Measurements from ENCODE around the gene BCAM. TPM values are rescaled to one million over a fixed set of nuclear protein-coding genes. Genes with fewer than 3 reads are reported as not detected.
"Not testable (repeated sequence)": the region's sequence is repeated elsewhere in the genome, so short reads cannot be mapped to it uniquely, and the experiment has no call there.

Gene BCAM
- 50.4 TPM for total RNA-seq

GRCh38 chr19:44808463-44809371, at the start of gene BCAM:
Gene BCAM, plus strand, starts transcription at chr19:44809103. Its CDS starts 22 bp downstream, at chr19:44809125.
- peak; percentile 37 for DNase-seq

- no peak for DNase-seq
These were observed 46.9 kb upstream of the BCAM start for GRCh38 chr19:44762038-44762437.

GRCh38 chr19:44765033-44765948, 43.6 kb upstream of the BCAM start:
- no peak for DNase-seq

GRCh38 chr19:44765949-44766335, 43.0 kb upstream of the BCAM start:
- DNase-seq, result no peak

- DNase-seq, result no peak
These were observed 41.4 kb upstream of the BCAM start for GRCh38 chr19:44767295-44768180.

GRCh38 chr19:44770550-44771257, 38.2 kb upstream of the BCAM start:
- peak; percentile 75 for DNase-seq

GRCh38 chr19:44772144-44772543, 36.8 kb upstream of the BCAM start:
- not testable (repeated sequence) for DNase-seq

- DNase-seq, result no peak
These were observed 35.9 kb upstream of the BCAM start for GRCh38 chr19:44772959-44773358.

- DNase-seq, result no peak
These were observed 33.1 kb upstream of the BCAM start for GRCh38 chr19:44775676-44776240.

GRCh38 chr19:44776402-44777096, 32.4 kb upstream of the BCAM start:
- DNase-seq, result no peak

- DNase-seq, result no peak
These were observed 31.1 kb upstream of the BCAM start, which contains the start of gene CBLC for GRCh38 chr19:44777715-44778347. Gene CBLC, plus strand, starts transcription at chr19:44777890. Its CDS starts 42 bp downstream, at chr19:44777932.

- DNase-seq, result no peak
These were observed 29.8 kb upstream of the BCAM start for GRCh38 chr19:44779150-44779549.

GRCh38 chr19:44781694-44782093, 27.2 kb upstream of the BCAM start:
- not testable (repeated sequence) for DNase-seq

GRCh38 chr19:44782729-44783128, 26.2 kb upstream of the BCAM start:
- no peak for DNase-seq

GRCh38 chr19:44783545-44783944, 25.4 kb upstream of the BCAM start:
- DNase-seq, result no peak

GRCh38 chr19:44785271-44785670, 23.6 kb upstream of the BCAM start:
- DNase-seq, result no peak

- no peak for DNase-seq
These were observed 22.9 kb upstream of the BCAM start for GRCh38 chr19:44785993-44786392.

GRCh38 chr19:44788971-44789370, 19.9 kb upstream of the BCAM start:
- DNase-seq, result no peak

- no peak for DNase-seq
These were observed 18.9 kb upstream of the BCAM start for GRCh38 chr19:44789943-44790483.

Data from skin of body (tissue), 2 donors.